C4-2B (cell line): Measurements from ENCODE around the gene SLC25A28.

Experiments used
- H3K27ac ChIP-seq: fragments of 450-650 bp; 2 replicates; pipeline ENCODE4 v1.5.1; 2017
- CTCF ChIP-seq: fragments of 450-650 bp; conservative IDR thresholded peaks from 2 replicates; pipeline ENCODE4 v1.5.1; 2017; ENCODE audit warnings: mild to moderate bottlenecking
- ZFX ChIP-seq: fragments of 450-650 bp; IDR thresholded peaks from 2 replicates; pipeline ENCODE4 v1.6.1; 2017

Gene SLC25A28

DNA sequence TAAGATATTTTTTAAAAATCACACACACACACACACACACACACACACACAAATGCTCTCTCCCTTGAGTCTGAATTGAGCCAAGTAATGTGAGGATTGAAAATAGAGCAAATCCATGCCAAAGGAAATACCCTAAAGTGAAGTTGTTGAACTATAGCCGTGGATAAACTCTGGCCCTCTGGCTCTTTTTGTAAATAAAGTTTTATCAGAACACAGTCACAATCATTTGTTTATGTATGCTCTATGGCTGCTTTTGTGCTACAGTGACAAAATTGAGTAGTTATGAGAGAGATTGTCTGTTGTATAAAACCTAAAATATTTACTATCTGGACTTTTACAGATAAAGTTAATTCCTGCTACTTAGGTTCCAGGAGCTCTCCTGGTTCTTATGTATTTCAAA is 48.4 kb downstream of the SLC25A28 start:
- no peak for TF ChIP-seq ZFX
- no peak for TF ChIP-seq CTCF
- H3K27ac ChIP-seq: no peak overlapping the region

GRCh38 chr10:99569961-99570360 is 50.3 kb downstream of the SLC25A28 start:
- no peak overlapping the region for H3K27ac ChIP-seq
- TF ChIP-seq ZFX (no peak), CTCF (no peak)

DNA sequence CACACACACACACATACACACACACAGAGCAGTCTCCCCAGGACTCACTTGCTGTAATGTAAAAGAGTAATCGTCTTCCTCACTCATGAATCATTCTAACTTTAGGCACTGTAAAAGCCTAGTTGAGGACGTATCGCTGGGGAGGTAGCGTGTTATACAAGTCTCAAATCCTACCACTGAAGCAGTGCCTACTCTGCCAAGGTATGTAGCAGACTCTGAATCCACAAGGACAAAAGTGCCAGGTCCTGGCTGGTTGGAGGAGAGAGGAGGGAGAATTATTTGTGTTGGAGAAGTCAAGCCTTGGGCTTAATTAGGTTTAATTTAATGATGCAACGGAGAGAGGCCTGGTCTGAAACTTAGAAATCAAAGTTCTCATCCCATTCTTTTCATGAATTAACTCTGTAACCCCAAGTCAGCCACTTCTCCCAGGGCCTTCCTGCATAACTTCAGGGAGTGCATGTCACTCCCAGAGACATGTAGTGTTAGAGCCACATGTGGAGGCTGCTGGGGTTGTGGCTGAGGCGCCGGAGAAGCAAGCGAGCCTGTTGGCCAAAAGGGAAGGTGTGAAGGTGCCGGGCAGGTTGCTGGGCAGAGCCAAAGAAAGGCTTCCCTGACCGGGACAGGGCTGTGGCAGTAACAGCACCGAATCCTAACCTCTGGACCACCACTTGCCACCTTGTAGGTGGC is 50.8 kb downstream of the SLC25A28 start:
- no peak for TF ChIP-seq ZFX
- TF ChIP-seq CTCF: no peak
- H3K27ac ChIP-seq: no peak overlapping the region

GRCh38 chr10:99565166-99565565 is 55.1 kb downstream of the SLC25A28 start:
- no peak for TF ChIP-seq CTCF
- no peak for TF ChIP-seq ZFX
- H3K27ac ChIP-seq: no peak overlapping the region

DNA sequence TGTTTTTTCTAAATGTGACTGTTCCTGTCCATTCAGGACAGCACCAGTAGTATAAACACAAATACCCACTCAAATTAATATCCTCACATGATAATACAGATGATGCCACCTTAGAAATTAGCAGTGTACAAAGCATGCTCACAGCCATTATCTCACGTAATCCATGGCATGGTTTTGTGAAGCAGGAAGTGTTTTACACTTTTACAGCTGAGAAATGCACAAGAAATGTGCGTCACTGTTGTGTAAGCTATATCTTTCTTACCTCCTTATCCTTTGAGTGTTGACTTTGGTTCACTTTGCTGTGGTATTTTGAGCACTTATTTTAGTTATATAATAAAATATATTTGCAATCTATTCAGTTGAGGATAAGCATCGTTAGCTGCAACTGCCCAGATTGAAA is 55.9 kb downstream of the SLC25A28 start:
- H3K27ac ChIP-seq: no peak overlapping the region
- TF ChIP-seq ZFX (no peak), CTCF (no peak)

- no peak overlapping the region for H3K27ac ChIP-seq
- TF ChIP-seq ZFX: no peak
- TF ChIP-seq CTCF: no peak
These were observed 57.6 kb downstream of the SLC25A28 start for GRCh38 chr10:99562631-99563030.
